Measurements from ENCODE around the gene TNFRSF4.
"Not testable (repeated sequence)": the region's sequence is repeated elsewhere in the genome, so short reads cannot be mapped to it uniquely, and the experiment has no call there.

TNFRSF4 gene

DNA sequence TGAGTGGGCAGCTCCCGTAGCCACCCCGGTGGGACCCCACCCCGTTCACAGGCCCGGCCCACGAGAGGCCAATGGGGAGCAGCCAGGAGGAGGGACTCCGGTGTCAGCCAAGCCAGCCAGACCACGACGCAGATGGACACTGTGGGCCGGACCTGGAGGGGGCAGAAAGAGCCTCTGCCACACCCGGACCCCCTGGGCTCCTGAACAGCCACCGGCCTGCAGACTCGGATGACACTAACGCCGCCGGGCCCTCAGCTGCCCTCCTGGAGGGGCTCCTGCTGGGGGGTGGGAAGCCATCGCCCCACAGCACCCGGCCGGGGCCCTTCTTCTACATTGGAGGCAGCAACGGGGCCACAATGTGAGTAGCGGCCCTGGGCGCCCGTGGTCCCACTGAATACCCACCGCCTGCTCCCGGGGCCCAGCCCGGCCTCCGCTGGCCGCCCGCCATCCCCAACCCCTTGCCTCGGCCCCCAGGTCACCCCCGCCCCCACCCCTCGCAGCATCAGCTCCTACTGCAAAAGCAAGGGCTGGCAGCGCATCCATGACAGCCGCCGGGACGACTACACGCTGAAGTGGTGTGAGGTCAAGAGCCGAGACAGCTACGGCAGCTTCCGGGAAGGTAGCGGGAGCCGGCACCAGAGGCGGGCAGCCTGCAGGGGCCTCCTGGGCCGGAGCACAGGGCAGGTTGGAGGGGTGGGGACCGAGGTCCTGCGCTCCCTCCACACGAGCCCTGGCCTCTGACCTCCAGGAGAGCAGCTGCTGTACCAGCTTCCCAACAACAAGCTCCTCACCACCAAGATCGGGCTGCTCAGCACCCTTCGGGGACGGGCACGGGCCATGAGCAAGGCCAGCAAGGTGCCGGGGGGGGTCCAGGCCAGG, 33.7 kb downstream of the TNFRSF4 start:
- no peak for TF ChIP-seq CTCF (IDR thresholded peaks at IDR 0.05; ENCODE audit: low read depth, low read length, missing control alignments)
- DNase-seq (ENCODE audit: low read depth): no peak
- H3K4me3 ChIP-seq (ENCODE audit: low read depth, low read length): no peak overlapping the region

- no peak for DNase-seq (ENCODE audit: low read depth)
- H3K4me3 ChIP-seq (ENCODE audit: low read depth, low read length): no peak overlapping the region
- no peak for TF ChIP-seq CTCF (IDR thresholded peaks at IDR 0.05; ENCODE audit: low read depth, low read length, missing control alignments)
Measured at GRCh38 chr1:1179346-1179982, 34.5 kb downstream of the TNFRSF4 start.

GRCh38 chr1:1178794-1179331, 35.1 kb downstream of the TNFRSF4 start:
- TF ChIP-seq CTCF (IDR thresholded peaks at IDR 0.05; ENCODE audit: low read depth, low read length, missing control alignments): no peak
- DNase-seq (ENCODE audit: low read depth): no peak
- no peak overlapping the region for H3K4me3 ChIP-seq (ENCODE audit: low read depth, low read length)

GRCh38 chr1:1177452-1178206, 36.3 kb downstream of the TNFRSF4 start:
- DNase-seq (ENCODE audit: low read depth): no peak
- TF ChIP-seq CTCF (IDR thresholded peaks at IDR 0.05; ENCODE audit: low read depth, low read length, missing control alignments): no peak
- no peak overlapping the region for H3K4me3 ChIP-seq (ENCODE audit: low read depth, low read length)

- no peak for TF ChIP-seq CTCF (IDR thresholded peaks at IDR 0.05; ENCODE audit: low read depth, low read length, missing control alignments)
- DNase-seq (ENCODE audit: low read depth): no peak
- no peak overlapping the region for H3K4me3 ChIP-seq (ENCODE audit: low read depth, low read length)
Measured at GRCh38 chr1:1176931-1177330, 37.0 kb downstream of the TNFRSF4 start.

DNA sequence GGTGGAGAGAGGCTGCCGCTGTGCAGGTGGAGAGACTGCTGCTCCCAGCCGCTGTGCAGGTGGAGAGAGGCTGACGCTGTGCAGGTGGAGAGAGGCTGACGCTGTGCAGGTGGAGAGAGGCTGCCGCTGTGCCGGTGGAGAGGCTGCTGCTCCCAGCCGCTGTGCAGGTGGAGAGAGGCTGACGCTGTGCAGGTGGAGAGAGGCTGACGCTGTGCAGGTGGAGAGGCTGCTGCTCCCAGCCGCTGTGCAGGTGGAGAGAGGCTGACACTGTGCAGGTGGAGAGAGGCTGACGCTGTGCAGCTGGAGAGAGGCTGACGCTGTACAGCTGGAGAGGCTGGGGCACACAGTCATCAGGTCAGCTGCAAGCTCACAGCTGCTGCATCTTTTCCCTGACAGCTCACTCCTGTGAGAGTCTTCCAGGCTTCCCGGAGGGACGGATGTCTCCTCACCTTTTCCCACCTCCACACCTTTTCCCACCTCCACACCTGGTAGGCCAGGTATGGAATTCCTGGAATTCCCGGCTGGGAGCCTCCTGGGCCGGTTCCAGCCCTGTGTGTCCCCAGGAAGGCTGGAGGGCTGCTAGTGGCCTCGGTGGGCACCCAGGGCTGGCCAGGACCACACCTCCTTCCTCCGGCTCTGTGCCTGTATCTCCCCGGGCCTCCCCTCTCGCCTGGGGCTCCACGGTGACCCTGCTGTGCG, 37.7 kb downstream of the TNFRSF4 start:
- not testable (repeated sequence) for DNase-seq (ENCODE audit: low read depth); H3K4me3 ChIP-seq (ENCODE audit: low read depth, low read length)
